Skeletal muscle satellite cell (primary cell): Measurements from ENCODE around the gene ITGA6. TPM values are rescaled to one million over a fixed set of nuclear protein-coding genes. Genes with fewer than 3 reads are reported as not detected.

ENCODE experiments used
- H3K27me3 ChIP-seq: 2 replicates; pipeline ENCODE4 v1.7.0; 2013; ENCODE audit warnings: low read length; ENCODE audit not compliant: control insufficient read depth, insufficient read depth
- H3K36me3 ChIP-seq: 2 replicates; pipeline ENCODE4 v1.7.0; 2013; ENCODE audit warnings: mild to moderate bottlenecking, control low read depth, low read length; ENCODE audit not compliant: insufficient read depth
- H3K4me1 ChIP-seq: 2 replicates; pipeline ENCODE4 v1.7.0; 2013; ENCODE audit warnings: low read length; ENCODE audit not compliant: control insufficient read depth, insufficient read depth
- H3K4me2 ChIP-seq: 2 replicates; pipeline ENCODE4 v1.7.0; 2013; ENCODE audit warnings: mild to moderate bottlenecking, low read length
- H3K4me3 ChIP-seq: 2 replicates; pipeline ENCODE4 v1.7.0; 2013; ENCODE audit warnings: low read length
- H3K9ac ChIP-seq: 2 replicates; pipeline ENCODE4 v1.7.0; 2013; ENCODE audit warnings: mild to moderate bottlenecking, low read depth, low read length, moderate library complexity
- H3K9me3 ChIP-seq: replicated peaks from 2 replicates; pipeline ENCODE4 v1.7.0; 2013; ENCODE audit warnings: mild to moderate bottlenecking, control low read depth, low read length
- total RNA-seq: library from RNA; depleted of rRNA; stranded (reverse); fragments of >200 nt; gene quantifications from 2 replicates; pipeline ENCODE4 v1.2.3, GENCODE V29; 2012; rRNA removed

The ITGA6 gene
- total RNA-seq, result 3.3 and 31.9 TPM in 2 replicates

DNA sequence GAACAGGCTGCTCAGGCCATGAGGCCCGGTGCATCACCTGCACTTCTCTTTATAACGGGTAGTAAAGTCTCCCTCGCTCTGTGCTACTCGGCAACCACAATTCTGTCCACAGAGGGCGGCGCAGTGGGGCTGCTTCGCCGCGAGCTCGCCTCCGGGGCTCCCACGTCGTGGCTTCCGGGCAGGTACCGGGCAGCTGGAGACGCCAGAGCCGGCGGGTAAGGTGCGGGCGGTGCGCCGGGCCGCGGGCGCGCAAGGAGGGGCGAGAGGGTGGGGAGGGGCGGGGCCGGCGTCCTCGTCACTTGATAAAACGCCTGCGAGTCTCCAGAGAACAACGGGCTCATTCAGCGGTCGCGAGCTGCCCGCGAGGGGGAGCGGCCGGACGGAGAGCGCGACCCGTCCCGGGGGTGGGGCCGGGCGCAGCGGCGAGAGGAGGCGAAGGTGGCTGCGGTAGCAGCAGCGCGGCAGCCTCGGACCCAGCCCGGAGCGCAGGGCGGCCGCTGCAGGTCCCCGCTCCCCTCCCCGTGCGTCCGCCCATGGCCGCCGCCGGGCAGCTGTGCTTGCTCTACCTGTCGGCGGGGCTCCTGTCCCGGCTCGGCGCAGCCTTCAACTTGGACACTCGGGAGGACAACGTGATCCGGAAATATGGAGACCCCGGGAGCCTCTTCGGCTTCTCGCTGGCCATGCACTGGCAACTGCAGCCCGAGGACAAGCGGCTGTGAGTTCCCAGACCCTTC, at the start of gene ITGA6:
Gene ITGA6 (plus strand): TSS at position 331 of the 734 bp plus-strand sequence.
- Histone ChIP-seq H3K27me3 (peaks cover 16% of the 10 kb centered on the region), H3K4me2 (peak within 1 kb of the TSS; percentile 99), H3K9me3 (no peaks in the 10 kb centered on the region), H3K9ac (peak within 1 kb of the TSS; percentile 73), H3K4me1 (peaks cover 5% of the 10 kb centered on the region), H3K4me3 (peak within 1 kb of the TSS; percentile 87), H3K36me3 (no peaks in the 10 kb centered on the region)

DNA sequence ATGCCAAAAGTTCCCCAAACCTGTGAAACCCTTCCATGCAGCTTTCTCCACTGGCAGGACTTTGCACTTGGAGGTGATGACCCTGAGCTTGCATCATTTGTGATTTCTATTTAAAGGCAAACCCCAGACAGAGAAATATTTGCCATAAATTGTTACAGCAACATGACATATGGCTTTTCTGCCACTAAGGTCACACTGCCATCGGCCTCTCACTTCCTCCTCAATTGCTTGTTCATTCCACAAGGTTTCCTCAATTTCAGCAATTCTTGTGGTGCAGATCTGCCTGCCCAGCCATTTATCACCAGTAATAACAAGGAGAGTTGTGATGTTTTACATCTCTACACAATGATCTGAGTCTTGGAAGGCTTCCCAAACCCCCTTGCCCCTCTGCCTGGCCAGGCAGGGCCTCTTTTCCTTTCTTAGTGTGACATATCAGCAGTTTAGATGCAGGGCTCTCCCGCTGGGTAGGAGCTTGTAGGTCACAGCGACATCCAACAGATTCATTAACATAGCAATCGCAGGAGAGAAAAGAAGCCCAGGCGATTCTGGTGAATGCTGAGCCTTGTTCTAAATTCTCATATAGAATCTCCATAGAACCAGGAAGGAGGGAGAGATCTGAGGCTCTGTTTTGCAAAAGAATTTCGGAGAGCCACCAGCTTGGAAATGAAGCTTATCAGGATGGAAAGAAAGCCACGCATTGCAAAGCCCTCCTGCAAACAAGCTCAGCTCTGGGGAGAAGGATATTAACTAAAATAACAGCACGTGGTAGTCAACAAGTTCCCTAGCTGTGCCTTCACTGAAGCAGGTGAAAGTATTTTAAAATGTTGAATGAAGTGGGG, 46.7 kb upstream of the ITGA6 start:
- H3K4me3 ChIP-seq, result no peak overlapping the region
- H3K4me2 ChIP-seq, result no peak overlapping the region
- H3K4me1 ChIP-seq, result no peaks in the 10 kb centered on the region
- no peaks in the 10 kb centered on the region for H3K36me3 ChIP-seq
- no peaks in the 10 kb centered on the region for H3K27me3 ChIP-seq
- H3K9ac ChIP-seq, result no peak overlapping the region
- no peaks in the 10 kb centered on the region for H3K9me3 ChIP-seq

- Histone ChIP-seq H3K4me3 (no peak overlapping the region), H3K9me3 (no peaks in the 10 kb centered on the region), H3K36me3 (no peaks in the 10 kb centered on the region), H3K9ac (no peak overlapping the region), H3K4me1 (no peaks in the 10 kb centered on the region), H3K27me3 (no peaks in the 10 kb centered on the region), H3K4me2 (no peak overlapping the region)
These were observed 45.9 kb upstream of the ITGA6 start for GRCh38 chr2:172381275-172382027.

- H3K9me3 ChIP-seq, result no peaks in the 10 kb centered on the region
- H3K36me3 ChIP-seq, result no peaks in the 10 kb centered on the region
- H3K4me2 ChIP-seq, result no peak overlapping the region
- no peaks in the 10 kb centered on the region for H3K27me3 ChIP-seq
- no peak overlapping the region for H3K4me3 ChIP-seq
- H3K4me1 ChIP-seq, result no peaks in the 10 kb centered on the region
- H3K9ac ChIP-seq, result no peak overlapping the region
These were observed 40.0 kb upstream of the ITGA6 start for GRCh38 chr2:172387361-172387760.

- H3K9me3 ChIP-seq, result no peaks in the 10 kb centered on the region
These were observed 37.6 kb upstream of the ITGA6 start for GRCh38 chr2:172389685-172390339.

DNA sequence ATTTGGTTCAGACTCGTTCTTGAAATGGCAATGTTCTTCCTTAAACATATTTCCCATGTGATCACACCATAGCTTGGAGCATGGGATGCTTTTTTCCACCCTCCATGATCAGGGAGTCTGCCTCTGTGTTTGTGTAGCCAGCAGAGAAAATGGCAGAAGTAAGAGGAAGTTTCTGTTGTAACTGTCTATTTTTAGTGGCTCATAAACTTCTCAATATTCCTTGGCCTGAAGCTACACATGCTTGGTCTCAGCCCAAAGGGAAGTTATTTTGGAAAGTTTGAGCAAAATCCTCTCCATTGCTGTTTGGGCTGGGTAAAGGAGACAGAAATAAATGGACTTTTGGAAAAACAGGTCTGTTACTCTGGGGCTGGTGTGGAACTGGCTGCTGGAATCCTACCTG, 33.4 kb upstream of the ITGA6 start:
- Histone ChIP-seq H3K9ac (no peak overlapping the region), H3K4me2 (no peak overlapping the region), H3K9me3 (no peaks in the 10 kb centered on the region), H3K36me3 (no peaks in the 10 kb centered on the region), H3K27me3 (peaks cover 14% of the 10 kb centered on the region), H3K4me1 (no peaks in the 10 kb centered on the region), H3K4me3 (no peak overlapping the region)

More at GRCh38 chr2:172389685-172390339, 37.6 kb upstream of the ITGA6 start:
- H3K27me3 ChIP-seq, result peaks cover 3% of the 10 kb centered on the region
- H3K36me3 ChIP-seq, result no peaks in the 10 kb centered on the region
- no peak overlapping the region for H3K9ac ChIP-seq
- no peaks in the 10 kb centered on the region for H3K4me1 ChIP-seq
- no peak overlapping the region for H3K4me3 ChIP-seq
- H3K4me2 ChIP-seq, result no peak overlapping the region

- no peaks in the 10 kb centered on the region for H3K36me3 ChIP-seq
- H3K9me3 ChIP-seq, result no peaks in the 10 kb centered on the region
- peaks cover 14% of the 10 kb centered on the region for H3K27me3 ChIP-seq
- H3K4me3 ChIP-seq, result no peak overlapping the region
- H3K4me2 ChIP-seq, result no peak overlapping the region
- no peaks in the 10 kb centered on the region for H3K4me1 ChIP-seq
- H3K9ac ChIP-seq, result no peak overlapping the region
These were observed 31.9 kb upstream of the ITGA6 start for GRCh38 chr2:172395503-172395902.

- Histone ChIP-seq H3K9ac (no peak overlapping the region), H3K36me3 (no peaks in the 10 kb centered on the region), H3K9me3 (no peaks in the 10 kb centered on the region), H3K4me3 (no peak overlapping the region), H3K27me3 (peaks cover 14% of the 10 kb centered on the region), H3K4me1 (no peaks in the 10 kb centered on the region), H3K4me2 (no peak overlapping the region)
These were observed 30.1 kb upstream of the ITGA6 start for GRCh38 chr2:172397148-172397834.

- peaks cover 14% of the 10 kb centered on the region for H3K27me3 ChIP-seq
- no peak overlapping the region for H3K4me3 ChIP-seq
- no peak overlapping the region for H3K9ac ChIP-seq
- no peak overlapping the region for H3K4me2 ChIP-seq
- H3K4me1 ChIP-seq, result no peaks in the 10 kb centered on the region
- H3K36me3 ChIP-seq, result no peaks in the 10 kb centered on the region
- H3K9me3 ChIP-seq, result no peaks in the 10 kb centered on the region
These were observed 28.9 kb upstream of the ITGA6 start for GRCh38 chr2:172398440-172398839.

DNA sequence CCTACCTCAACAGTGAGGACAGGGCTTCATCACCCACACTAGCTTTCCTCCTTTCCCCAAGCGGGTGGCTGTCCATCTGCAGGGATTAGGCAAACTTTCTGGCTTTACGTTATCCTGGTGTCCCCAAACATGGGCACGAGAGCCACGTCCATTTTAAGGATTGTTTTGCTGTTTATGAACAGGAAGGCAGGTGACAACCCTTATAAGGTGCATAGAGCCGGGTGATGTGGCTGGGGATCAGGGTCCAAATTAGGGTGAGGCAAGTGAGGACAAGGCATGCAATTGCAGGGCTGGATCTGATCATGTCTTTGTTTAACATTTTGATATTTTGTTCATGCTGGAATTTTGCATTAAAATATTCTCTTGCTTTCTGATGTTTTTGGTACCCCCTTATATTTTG, 27.6 kb upstream of the ITGA6 start:
- H3K36me3 ChIP-seq, result no peaks in the 10 kb centered on the region
- no peak overlapping the region for H3K4me3 ChIP-seq
- H3K4me2 ChIP-seq, result no peak overlapping the region
- H3K9ac ChIP-seq, result no peak overlapping the region
- H3K27me3 ChIP-seq, result peaks cover 11% of the 10 kb centered on the region
- H3K9me3 ChIP-seq, result no peaks in the 10 kb centered on the region
- peaks cover 6% of the 10 kb centered on the region for H3K4me1 ChIP-seq
